Fibroblast of skin of scalp (primary cell): ENCODE data around the gene CPTP.

Experiments used
- DNase-seq: peaks from one replicate; pipeline ENCODE4 v3.0.0-alpha.2; 2013

Gene CPTP

GRCh38 chr1:1292851-1293250 lies 31.8 kb upstream of the CPTP start:
- DNase-seq, result no peak

GRCh38 chr1:1293263-1294249 lies 31.0 kb upstream of the CPTP start:
- no peak for DNase-seq

GRCh38 chr1:1294250-1294890 lies 30.2 kb upstream of the CPTP start:
- DNase-seq, result no peak

- no peak for DNase-seq
These were observed 29.3 kb upstream of the CPTP start for GRCh38 chr1:1295154-1295923.

DNA sequence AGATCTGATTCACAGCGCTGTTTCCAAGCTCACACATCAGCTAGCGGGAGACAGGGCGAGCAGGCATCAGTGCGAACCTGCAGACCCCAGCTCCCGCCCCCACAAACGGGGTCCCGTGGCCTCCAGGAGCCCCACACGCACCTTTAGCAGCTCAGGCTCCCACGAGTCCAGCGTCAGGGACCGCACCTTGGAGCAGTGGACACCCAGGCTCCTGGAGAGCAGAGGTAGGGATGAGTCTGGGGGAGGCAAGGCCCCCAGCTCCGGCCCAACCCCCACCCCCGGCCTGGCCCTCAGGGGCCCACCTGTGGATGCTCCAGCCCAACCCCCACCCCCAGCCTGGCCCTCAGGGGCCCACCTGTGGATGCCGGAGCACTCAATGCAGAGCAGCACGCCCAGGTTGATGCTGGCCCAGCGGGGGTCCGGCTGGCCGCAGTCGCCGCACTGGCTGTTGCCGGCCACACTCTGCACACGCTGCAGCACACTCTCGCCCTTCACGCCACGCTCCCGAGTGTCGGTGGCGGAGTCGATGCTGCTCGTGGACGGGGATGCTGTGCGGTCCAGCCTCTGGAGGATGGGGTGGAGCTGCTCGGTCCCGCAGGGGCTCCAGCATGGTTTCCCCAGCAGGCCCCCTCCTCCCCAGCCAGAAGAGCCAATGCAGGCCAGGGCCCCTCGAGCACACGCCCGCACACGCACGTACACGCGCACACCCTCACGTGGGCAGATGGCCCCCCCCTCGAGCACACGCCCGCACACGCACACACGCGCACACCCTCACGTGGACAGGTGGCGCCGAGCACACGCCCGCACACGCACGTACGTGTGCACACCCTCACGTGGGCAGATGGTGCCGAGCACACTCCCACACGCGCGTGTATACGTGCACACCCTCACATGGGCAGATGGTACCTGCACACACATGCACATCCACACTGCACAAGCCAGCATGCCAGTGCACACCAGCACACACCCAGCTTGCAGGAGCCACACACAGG lies 28.2 kb upstream of the CPTP start:
- DNase-seq, result no peak

DNA sequence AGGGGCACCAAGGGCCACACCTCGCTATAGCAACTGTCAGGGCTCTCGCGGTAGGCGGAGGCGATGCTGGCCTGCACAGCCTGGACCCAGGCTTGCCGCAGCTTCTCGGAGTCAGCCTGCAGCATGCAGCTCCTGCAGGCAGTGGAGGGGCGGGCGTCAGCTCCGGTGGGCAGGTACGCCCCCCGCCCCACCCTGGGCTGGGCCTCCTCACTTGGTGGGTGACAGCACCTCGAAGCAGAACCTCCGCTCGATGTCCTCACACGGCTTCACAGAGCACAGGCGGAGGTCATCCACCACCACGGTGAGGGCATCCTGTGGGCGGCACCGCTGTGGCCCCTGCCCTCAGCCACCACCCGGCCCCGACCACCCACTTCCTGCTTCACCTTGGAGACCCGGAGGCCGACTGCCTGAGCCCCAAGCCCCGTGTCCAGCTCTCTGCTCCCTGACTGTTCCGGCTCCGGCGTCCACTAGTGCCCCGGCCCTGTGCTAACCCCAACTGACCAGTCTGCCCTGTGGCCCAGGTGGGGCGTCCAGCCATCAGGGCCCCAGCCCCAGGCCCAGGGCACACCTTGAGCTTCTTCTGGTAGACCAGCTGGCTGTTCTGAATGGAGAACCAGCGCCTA lies 26.7 kb upstream of the CPTP start:
- no peak for DNase-seq

DNA sequence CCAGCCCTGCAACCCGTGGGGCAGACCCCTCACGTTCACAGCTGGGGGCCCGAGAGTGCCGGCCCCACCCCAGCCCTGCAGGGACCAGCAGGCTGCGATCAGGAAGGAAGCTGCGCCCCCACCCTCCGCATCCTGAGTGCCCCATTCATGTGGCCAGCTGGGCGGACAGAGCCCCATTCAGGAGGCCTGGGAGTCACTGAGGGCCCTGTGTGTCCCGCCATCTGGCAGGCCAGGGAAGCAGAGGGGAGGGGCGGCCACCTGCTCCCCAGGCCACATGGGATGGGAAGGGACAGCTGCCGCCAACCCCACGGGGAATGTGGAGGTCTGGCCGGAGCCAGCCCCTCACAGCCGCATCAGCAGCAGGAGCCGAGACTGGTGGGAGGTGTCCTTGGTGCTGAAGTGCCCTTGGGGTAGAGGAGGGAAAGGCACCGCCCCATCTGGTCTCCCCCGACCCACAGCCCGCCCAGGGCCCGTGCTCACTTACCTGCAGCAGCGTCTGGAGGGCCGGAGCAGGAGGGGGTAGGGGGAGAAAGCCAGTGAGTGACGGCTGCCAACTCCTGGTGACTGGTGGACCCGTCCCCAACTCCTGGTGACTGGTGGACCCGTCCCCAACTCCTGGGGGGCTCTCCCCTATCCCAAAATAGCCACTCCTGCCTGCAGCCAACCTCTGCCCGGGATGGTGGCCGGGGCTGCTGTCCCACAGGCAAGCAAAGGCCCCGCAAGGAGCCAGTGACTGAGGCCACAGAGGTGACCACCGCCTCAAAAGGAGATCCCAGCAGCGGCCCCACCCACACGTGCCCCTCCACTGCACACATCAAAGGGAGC lies 25.5 kb upstream of the CPTP start:
- peak; percentile 27 for DNase-seq

DNA sequence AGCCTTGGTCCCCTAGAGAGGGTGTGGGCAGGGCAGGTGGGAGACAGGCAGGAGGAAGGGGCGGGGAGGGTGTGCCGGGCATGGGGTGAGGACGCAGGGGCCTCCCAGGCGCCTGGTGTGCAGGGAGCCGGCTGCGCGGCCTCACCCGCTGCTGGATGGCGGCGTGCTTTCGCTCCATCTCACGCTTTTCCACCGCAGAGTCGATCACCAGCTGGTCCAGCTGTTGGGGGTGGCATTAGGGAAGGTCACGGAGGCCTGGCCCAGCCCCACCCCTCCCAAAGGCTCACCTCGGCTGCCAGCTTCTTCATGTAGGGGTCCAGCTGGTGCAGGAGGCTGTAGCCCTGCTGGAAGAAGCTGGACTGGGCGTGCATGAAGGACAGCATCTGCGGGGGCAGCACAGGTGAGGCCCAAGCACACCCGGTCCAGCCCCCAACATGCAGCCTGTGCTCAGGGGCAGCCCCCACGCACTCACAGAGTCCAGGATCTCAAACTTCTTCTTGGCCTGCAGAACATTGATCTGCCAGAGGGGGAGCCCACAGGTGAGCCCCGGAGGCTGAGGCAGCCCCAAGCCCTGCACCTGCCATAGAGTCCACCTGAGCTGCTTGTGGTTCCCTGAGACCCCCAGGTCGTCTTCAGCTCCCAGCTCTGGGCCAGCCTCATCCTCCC lies 24.8 kb upstream of the CPTP start:
- no peak for DNase-seq

- DNase-seq, result no peak
These were observed 24.3 kb upstream of the CPTP start for GRCh38 chr1:1300352-1300739.

DNA sequence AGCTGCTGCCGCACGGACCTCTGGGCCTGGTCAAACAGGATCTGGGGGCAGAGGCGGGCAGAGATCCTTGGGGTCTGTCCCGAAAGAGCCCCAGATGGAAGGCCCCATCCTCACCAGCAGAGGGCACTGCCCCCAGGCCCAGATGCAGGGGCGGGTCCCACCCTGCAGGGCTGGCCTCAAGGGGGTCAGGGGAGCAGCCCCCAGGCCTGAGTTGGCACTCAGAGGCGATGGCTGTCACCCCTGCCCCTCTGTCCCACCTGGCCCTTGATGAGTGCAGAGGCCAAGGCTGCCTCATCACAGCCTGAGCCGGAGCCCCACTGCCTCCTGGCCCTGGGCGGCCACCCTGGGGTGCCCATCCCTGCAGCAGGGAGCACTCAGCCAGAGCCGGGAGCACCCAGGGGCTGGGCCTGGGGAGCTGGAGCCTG lies 22.6 kb upstream of the CPTP start:
- DNase-seq, result no peak

- DNase-seq, result no peak
These were observed 21.6 kb upstream of the CPTP start for GRCh38 chr1:1302951-1303509.

DNA sequence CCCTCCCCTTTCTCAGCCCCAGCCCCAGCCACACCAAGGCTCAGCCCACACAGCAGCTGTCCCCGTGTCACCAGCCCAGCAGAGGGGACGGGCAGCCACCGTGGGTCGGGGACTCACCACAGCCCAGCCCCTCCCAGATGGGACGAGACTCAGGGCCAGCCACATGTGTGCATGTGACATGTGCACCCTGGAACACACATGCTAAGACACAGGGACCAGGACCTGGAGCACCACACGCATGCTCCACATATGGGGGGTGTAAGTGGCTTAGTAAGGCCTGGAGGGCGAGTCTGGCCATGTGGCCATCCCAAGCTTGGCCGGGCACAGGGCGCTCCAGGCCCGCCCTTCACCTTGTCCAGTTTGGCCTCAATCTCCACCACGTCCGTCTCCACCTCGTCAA lies 20.9 kb upstream of the CPTP start:
- DNase-seq, result no peak

- peak; percentile 87 for DNase-seq
These were observed 20.0 kb upstream of the CPTP start for GRCh38 chr1:1304331-1305299.

GRCh38 chr1:1305300-1306069 lies 19.1 kb upstream of the CPTP start:
- DNase-seq, result peak; percentile 77

- DNase-seq, result peak; percentile 37
These were observed 18.4 kb upstream of the CPTP start for GRCh38 chr1:1306070-1306660.

- DNase-seq, result no peak
These were observed 17.8 kb upstream of the CPTP start for GRCh38 chr1:1306661-1307260.
